AG04449 (cell line): ENCODE results near the gene FHAD1.

Experiments
- CTCF ChIA-PET: fragments of 350-600 bp; formaldehyde crosslinking; extraction: SDS; loops from one replicate; lab custom pipeline; 2021; ENCODE audit warnings: antibody characterized with exemption; lab: Yijun Ruan, JAX
- POLR2A ChIA-PET: fragments of 400-600, 350-600 bp; formaldehyde crosslinking; extraction: SDS; loops from one replicate; lab custom pipeline; 2020; ENCODE audit warnings: antibody characterized with exemption, inconsistent platforms; lab: Yijun Ruan, JAX
- DNase-seq: peaks from one replicate; pipeline ENCODE4 v3.0.0-alpha.2; 2010; ENCODE audit warnings: low read depth, low spot score
- H3K4me3 ChIP-seq: 2 replicates; pipeline ENCODE4 v1.5.1; 2011; ENCODE audit warnings: low read depth, mild to moderate bottlenecking, control low read depth, low read length
- TF ChIP-seq, protein P1 (sequence below): IDR thresholded peaks from one replicate; pipeline ENCODE4 v1.5.1; 2011; ENCODE audit warnings: mild to moderate bottlenecking, moderate library complexity, low read length, control low read depth, inconsistent platforms; ENCODE audit not compliant: insufficient read depth; ENCODE audit errors: missing control alignments

FHAD1 gene

DNA sequence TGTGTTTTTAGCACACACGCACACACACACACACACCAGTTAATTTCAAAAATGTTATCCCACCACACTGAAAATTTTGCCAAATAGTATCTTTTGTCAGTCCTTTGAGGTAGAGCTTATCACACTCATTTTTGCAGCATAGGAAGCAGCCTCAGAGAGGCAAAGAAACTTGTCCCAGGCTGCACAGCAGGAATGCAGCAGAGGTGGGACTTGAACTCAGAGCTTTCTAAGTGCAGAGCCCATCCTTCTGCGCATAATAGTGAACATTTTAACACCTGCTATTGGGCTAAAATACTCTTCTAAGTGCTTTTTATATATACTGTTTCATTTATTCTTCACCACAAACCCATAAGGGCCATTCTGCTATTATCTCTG is 15.0 kb downstream of the FHAD1 start:
- POLR2A ChIA-PET = no interaction called here

DNA sequence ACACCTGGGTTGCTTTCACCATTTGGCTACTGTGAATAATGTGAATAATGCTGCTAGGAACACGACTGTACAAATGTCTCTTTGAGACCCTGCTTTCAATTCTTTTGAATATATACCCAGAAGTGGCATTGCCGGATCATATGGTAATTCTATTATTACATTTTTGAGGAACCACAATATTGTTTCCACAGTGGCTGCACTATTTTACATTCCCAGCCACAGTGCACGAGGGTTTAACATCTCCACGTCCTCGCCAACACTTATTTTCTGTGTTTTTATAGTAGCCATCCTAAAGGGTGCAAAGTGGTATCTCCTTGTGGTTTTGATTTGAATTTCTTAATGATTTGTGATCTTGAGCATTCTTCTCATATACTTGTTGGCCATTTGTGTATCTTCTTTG is 15.7 kb downstream of the FHAD1 start:
- ChIA-PET POLR2A (no interaction called here), CTCF (interaction anchor here (1.5 to 2.1 kb wide), 3 partner anchors 9 to 134 kb away, joined by 4 to 9 read pairs (median 7); no protein-coding TSS in a partner anchor)
- no peak overlapping the region for H3K4me3 ChIP-seq
- TF ChIP-seq, protein P1, sequence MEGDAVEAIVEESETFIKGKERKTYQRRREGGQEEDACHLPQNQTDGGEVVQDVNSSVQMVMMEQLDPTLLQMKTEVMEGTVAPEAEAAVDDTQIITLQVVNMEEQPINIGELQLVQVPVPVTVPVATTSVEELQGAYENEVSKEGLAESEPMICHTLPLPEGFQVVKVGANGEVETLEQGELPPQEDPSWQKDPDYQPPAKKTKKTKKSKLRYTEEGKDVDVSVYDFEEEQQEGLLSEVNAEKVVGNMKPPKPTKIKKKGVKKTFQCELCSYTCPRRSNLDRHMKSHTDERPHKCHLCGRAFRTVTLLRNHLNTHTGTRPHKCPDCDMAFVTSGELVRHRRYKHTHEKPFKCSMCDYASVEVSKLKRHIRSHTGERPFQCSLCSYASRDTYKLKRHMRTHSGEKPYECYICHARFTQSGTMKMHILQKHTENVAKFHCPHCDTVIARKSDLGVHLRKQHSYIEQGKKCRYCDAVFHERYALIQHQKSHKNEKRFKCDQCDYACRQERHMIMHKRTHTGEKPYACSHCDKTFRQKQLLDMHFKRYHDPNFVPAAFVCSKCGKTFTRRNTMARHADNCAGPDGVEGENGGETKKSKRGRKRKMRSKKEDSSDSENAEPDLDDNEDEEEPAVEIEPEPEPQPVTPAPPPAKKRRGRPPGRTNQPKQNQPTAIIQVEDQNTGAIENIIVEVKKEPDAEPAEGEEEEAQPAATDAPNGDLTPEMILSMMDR = no peak
- no peak for DNase-seq

More for the DNA sequence above, 15.0 kb downstream of the FHAD1 start:
- H3K4me3 ChIP-seq = no peak overlapping the region
- TF ChIP-seq, protein P1 = no peak
- DNase-seq = no peak
- CTCF ChIA-PET = interaction anchor here (0.8 to 2.1 kb wide), 7 partner anchors 9 to 136 kb away, joined by 3 to 9 read pairs (median 4); no protein-coding TSS in a partner anchor

DNA sequence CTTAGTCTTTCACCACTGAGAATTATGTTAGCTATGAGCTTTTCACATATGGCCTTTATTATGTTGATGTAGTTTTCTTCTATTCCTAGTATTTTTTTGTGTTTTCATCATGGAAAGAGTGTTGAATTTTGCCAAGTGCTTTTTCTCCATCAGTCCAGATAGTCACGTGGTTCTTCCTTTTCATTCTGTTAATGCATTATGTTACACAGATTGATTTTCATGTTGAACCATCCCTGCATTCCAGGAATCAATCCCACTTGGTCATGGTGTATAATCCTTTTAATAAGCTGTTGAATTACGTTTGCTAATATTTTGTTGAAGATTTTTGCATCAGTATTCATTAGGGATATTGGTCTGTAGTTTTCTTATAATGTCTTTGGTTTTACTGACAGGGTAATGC is 17.7 kb downstream of the FHAD1 start:
- ChIA-PET CTCF (interaction anchor here (1.4 to 1.5 kb wide), 3 partner anchors 11 to 137 kb away, joined by 3 to 7 read pairs (median 6); no protein-coding TSS in a partner anchor), POLR2A (no interaction called here)
- no peak overlapping the region for H3K4me3 ChIP-seq
- TF ChIP-seq, protein P1 = no peak
- DNase-seq = no peak

DNA sequence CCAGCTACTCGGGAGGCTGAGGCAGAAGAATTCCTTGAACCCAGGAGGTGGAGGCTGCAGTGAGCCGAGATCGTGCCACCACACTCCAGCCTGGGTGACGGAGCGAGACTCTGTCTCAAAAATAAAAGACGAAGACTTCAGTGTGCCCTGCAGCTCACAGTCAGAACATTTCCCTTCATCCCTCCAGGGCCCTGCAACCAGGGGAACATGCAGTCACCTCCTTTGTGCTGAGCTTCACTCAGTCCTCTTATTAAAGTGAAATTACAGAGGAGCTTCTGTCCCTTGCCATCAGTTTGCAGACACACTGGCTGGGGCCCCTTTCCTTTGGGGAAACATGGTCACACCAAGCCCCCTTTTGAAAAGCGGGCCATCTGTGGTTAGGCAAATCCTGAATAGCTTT is 24.2 kb downstream of the FHAD1 start:
- TF ChIP-seq, protein P1 = no peak
- DNase-seq = no peak
- ChIA-PET CTCF (interaction anchor here (0.7 to 9.2 kb wide), 19 partner anchors 9 to 165 kb away, joined by 3 to 251 read pairs (median 8); partner anchors contain the start of gene TMEM51), POLR2A (no interaction called here)
- no peak overlapping the region for H3K4me3 ChIP-seq

DNA sequence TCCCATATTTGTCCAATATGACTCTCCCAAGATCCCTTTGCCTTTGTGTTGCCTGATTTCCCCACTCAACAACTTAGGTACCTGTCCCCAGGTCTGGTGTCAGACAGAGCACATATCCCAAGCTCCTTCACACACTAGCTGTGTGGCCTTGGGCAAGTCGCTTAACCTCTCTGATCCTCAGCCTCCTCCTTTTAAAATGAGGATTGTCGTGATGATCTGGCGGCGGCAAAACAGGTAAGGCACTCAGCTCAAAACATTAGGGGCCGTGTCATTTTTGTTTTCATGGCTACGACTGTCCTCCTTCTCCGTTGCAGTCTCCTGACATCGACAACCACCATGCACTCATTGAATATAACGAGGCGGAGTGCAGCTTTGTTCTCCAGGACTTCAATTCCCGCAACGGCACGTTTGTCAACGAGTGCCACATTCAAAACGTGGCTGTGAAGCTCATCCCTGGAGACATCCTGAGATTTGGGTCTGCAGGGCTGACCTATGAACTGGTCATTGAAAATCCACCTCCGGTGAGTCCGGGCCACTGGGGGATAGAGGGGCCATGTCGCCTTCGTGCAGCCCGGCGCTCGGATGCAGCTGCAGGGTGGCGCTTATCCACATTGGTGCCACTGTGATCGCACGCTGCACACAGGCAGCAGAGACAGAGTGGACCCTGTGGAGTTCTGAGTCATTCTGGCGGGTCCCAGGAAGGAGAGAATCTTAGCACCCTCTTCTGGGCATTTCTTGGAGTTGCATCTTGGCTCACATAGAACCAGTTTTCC is 25.2 kb downstream of the FHAD1 start:
- ChIA-PET POLR2A (no interaction called here), CTCF (interaction anchor here (0.6 to 9.2 kb wide), 40 partner anchors 8 to 235 kb away, joined by 3 to 251 read pairs (median 4); partner anchors contain the start of gene TMEM51)
- no peak overlapping the region for H3K4me3 ChIP-seq
- DNase-seq = peak; percentile 10
- TF ChIP-seq, protein P1 = peak; percentile 74

DNA sequence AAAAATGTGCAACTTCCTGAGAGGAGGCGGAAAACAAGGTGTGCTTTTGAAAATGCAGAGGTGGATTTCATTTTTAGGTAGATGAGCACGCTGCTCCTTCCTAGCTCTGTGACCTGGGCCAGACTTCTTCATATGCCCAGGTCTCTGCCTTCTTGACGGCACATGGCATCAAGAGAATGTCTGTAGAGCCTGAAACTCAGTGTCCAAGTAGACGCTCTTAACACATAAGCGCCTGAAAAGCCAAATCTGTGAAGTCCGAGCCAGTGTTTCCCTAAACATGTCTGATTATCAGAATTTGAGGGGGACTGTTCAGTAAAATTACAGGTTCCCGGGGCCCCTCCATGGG is 25.7 kb downstream of the FHAD1 start:
- H3K4me3 ChIP-seq = no peak overlapping the region
- ChIA-PET CTCF (interaction anchor here (0.6 to 9.2 kb wide), 30 partner anchors 8 to 166 kb away, joined by 3 to 251 read pairs (median 4); partner anchors contain the start of gene TMEM51), POLR2A (no interaction called here)
- no peak for DNase-seq
- TF ChIP-seq, protein P1 = no peak
